Natural killer cell (primary cell): ENCODE data around the gene KCND2. TPM values are rescaled to one million over a fixed set of nuclear protein-coding genes. Genes with fewer than 3 reads are reported as not detected.

Experiments used
- ATAC-seq, 3 donors: fragments of 150-1000 bp in 2 of 3; fragments of 200-7000 bp in 1 of 3; cut with Tn5 transposase; 1 replicate in 1 of 3; 2 replicates in 2 of 3; pipeline ENCODE4 v1.10.0; 2021; ENCODE audit warnings: mild to moderate bottlenecking in 2 of 3, moderate library complexity in 2 of 3
- DNase-seq, 2 donors: peaks; one replicate each; pipeline versions ENCODE4 v3.0.0 to v3.0.0-alpha.2; 2013 to 2021; ENCODE audit warnings: mixed read lengths in 1 of 2
- H3K27ac ChIP-seq: one replicate; pipeline ENCODE4 v1.5.1; 2013; ENCODE audit warnings: mild to moderate bottlenecking, low read length
- H3K27me3 ChIP-seq: one replicate; pipeline ENCODE4 v1.6.1; 2013; ENCODE audit warnings: low read length; ENCODE audit not compliant: control insufficient read depth, insufficient read depth
- H3K36me3 ChIP-seq: one replicate; pipeline ENCODE4 v1.6.1; 2013; ENCODE audit warnings: low read length; ENCODE audit not compliant: control insufficient read depth, insufficient read depth
- H3K4me1 ChIP-seq: one replicate; pipeline ENCODE4 v1.6.1; 2013; ENCODE audit warnings: low read length; ENCODE audit not compliant: control insufficient read depth, insufficient read depth
- H3K4me3 ChIP-seq: one replicate; pipeline ENCODE4 v1.5.1; 2013; ENCODE audit warnings: low read length
- H3K9me3 ChIP-seq: one replicate; pipeline ENCODE4 v1.6.1; 2013; ENCODE audit warnings: low read length; ENCODE audit not compliant: control insufficient read depth, insufficient read depth
- H3K27ac Mint-ChIP-seq, 2 donors: one replicate each; pipeline ENCODE4 v1.8.0; 2022; ENCODE audit warnings: mild to moderate bottlenecking in 2 of 2, mixed read lengths in 2 of 2, moderate library complexity in 1 of 2
- H3K27me3 Mint-ChIP-seq, 2 donors: one replicate each; pipeline ENCODE4 v1.8.0; 2022; ENCODE audit warnings: low read depth in 2 of 2, mixed read lengths in 2 of 2
- H3K36me3 Mint-ChIP-seq: one replicate; pipeline ENCODE4 v1.8.0; 2022; ENCODE audit warnings: mixed read lengths
- H3K4me1 Mint-ChIP-seq, 2 donors: one replicate each; pipeline ENCODE4 v1.8.0; 2022; ENCODE audit warnings: mixed read lengths in 2 of 2
- H3K4me3 Mint-ChIP-seq: one replicate; pipeline ENCODE4 v1.8.0; 2022; ENCODE audit warnings: mild to moderate bottlenecking, moderate library complexity, mixed read lengths
- H3K9me3 Mint-ChIP-seq, 2 donors: one replicate each; pipeline ENCODE4 v1.8.0; 2022; ENCODE audit warnings: mixed read lengths in 2 of 2
- CTCF ChIP-seq: fragments of 200-600 bp; IDR thresholded peaks from one replicate; pipeline ENCODE4 v1.8.0; 2022; ENCODE audit warnings: antibody characterized with exemption
- WGBS: methylation state at CpG from one replicate; pipeline ENCODE4 v1.1.7; 2013; ENCODE audit warnings: missing lambda C conversion rate; ENCODE audit not compliant: insufficient coverage; 5-methylcytosine and 5-hydroxymethylcytosine counted together
- intact Hi-C: fragments of 100-400 bp; cut with micrococcal nuclease; formaldehyde crosslinking; loops from one replicate; pipeline ENCODE4 v1.14.2; 2022
- total RNA-seq, 4 donors: library from RNA; stranded (reverse); fragments of 120-200 nt in 1 of 4; gene quantifications; one replicate each; pipeline versions ENCODE4 v1.2.3 to v1.2.4, GENCODE V29; 2013 to 2022

The KCND2 gene
- total RNA-seq, 3 donors from 2014 or later (not counting 1 experiment from before 2014, with no cell fraction given): not detected

- Mint-ChIP-seq H3K4me3 (no peak overlapping the region), H3K9me3 (peaks cover 5 to 7% of the 10 kb centered on the region in 2 donors), H3K36me3 (no peaks in the 10 kb centered on the region), H3K4me1 (no peaks in the 10 kb centered on the region), H3K27ac (no peak overlapping the region), H3K27me3 (no peaks in the 10 kb centered on the region)
- Histone ChIP-seq H3K27me3 (no peaks in the 10 kb centered on the region), H3K36me3 (no peaks in the 10 kb centered on the region), H3K4me3 (no peak overlapping the region), H3K27ac (no peak overlapping the region), H3K9me3 (no peaks in the 10 kb centered on the region), H3K4me1 (no peaks in the 10 kb centered on the region)
- no peak for ATAC-seq
- WGBS: 71% methylated on average over 1 of the region's 1 CpG
- intact Hi-C loops: no loop called here
- no peak for DNase-seq
- TF ChIP-seq CTCF: no peak
These were observed 373.0 kb downstream of the KCND2 start for GRCh38 chr7:120645966-120646365.

- no peak overlapping the region for H3K27ac ChIP-seq
- intact Hi-C loops: no loop called here
- H3K36me3 Mint-ChIP-seq: no peaks in the 10 kb centered on the region
- H3K9me3 Mint-ChIP-seq: peaks cover 4 to 5% of the 10 kb centered on the region in 2 donors
- H3K27ac Mint-ChIP-seq: no peak overlapping the region
- H3K27me3 Mint-ChIP-seq: no peaks in the 10 kb centered on the region
- TF ChIP-seq CTCF: no peak
- ATAC-seq: no peak
- peaks cover 5% of the 10 kb centered on the region for H3K9me3 ChIP-seq
- H3K27me3 ChIP-seq: no peaks in the 10 kb centered on the region
- no peak overlapping the region for H3K4me3 Mint-ChIP-seq
- no peak overlapping the region for H3K4me3 ChIP-seq
- no peaks in the 10 kb centered on the region for H3K4me1 Mint-ChIP-seq
- no peaks in the 10 kb centered on the region for H3K36me3 ChIP-seq
- DNase-seq: no peak
- no peaks in the 10 kb centered on the region for H3K4me1 ChIP-seq
These were observed 381.3 kb downstream of the KCND2 start for GRCh38 chr7:120654241-120654640.

- whole genome bisulfite sequencing: no CpG with 5 or more reads among the region's 2 CpGs
These were observed 385.5 kb downstream of the KCND2 start for GRCh38 chr7:120658516-120658915.

More at GRCh38 chr7:120658516-120658915, 385.5 kb downstream of the KCND2 start:
- no peaks in the 10 kb centered on the region for H3K27me3 ChIP-seq
- no peak overlapping the region for H3K27ac Mint-ChIP-seq
- DNase-seq (no peak), ATAC-seq (no peak)
- no peaks in the 10 kb centered on the region for H3K27me3 Mint-ChIP-seq
- H3K4me3 ChIP-seq: no peak overlapping the region
- no peak for TF ChIP-seq CTCF
- H3K4me1 ChIP-seq: no peaks in the 10 kb centered on the region
- H3K9me3 Mint-ChIP-seq: peaks cover 2% of the 10 kb centered on the region in 2 donors
- no peak overlapping the region for H3K27ac ChIP-seq
- H3K36me3 Mint-ChIP-seq: no peaks in the 10 kb centered on the region
- no peaks in the 10 kb centered on the region for H3K9me3 ChIP-seq
- intact Hi-C loops: no loop called here
- no peaks in the 10 kb centered on the region for H3K36me3 ChIP-seq
- no peak overlapping the region for H3K4me3 Mint-ChIP-seq
- H3K4me1 Mint-ChIP-seq: no peaks in the 10 kb centered on the region
